ENCODE measurements around the gene MED15. TPM values are rescaled to one million over a fixed set of nuclear protein-coding genes. Genes with fewer than 3 reads are reported as not detected.

Gene MED15
- total and polyA plus RNA-seq, 12 donors: 33.8 to 66.8 (median 40.9) TPM

- TF ChIP-seq CTCF (IDR thresholded peaks at IDR 0.05): no peak
- intact Hi-C loops (cut with DNase I): no loop called here
- H3K9me3 ChIP-seq: no peaks in the 10 kb centered on the region
- H3K27ac ChIP-seq: peak overlapping the region in 2 of 10 donors; percentile 34 to 35
- no peaks in the 10 kb centered on the region for H3K27me3 ChIP-seq
- H3K36me3 ChIP-seq: peaks cover 0 to 61% (median 4%) of the 10 kb centered on the region in 9 donors
- 76 to 81% methylated on average over 4 of the region's 4 CpGs for WGBS, 2 donors
- peaks cover 18 to 84% (median 54%) of the 10 kb centered on the region in 9 donors for H3K4me1 ChIP-seq
- ATAC-seq: no peak
- H3K4me3 ChIP-seq: no peak overlapping the region
- no peak for DNase-seq
These were observed 18.9 kb downstream of the MED15 start for GRCh38 chr22:20526305-20526627.

- Histone ChIP-seq H3K9me3 (no peaks in the 10 kb centered on the region), H3K4me3 (no peak overlapping the region), H3K4me1 (peaks cover 22 to 87% (median 60%) of the 10 kb centered on the region in 9 donors), H3K27me3 (no peaks in the 10 kb centered on the region), H3K27ac (peak overlapping the region in 2 of 10 donors; percentile 34 to 35), H3K36me3 (peaks cover 0 to 63% (median 4%) of the 10 kb centered on the region in 9 donors)
- 63 to 72% methylated on average over 6 of the region's 6 CpGs for WGBS, 2 donors
- intact Hi-C loops (cut with DNase I): no loop called here
- no peak for ATAC-seq
- DNase-seq: no peak
- TF ChIP-seq CTCF (IDR thresholded peaks at IDR 0.05): no peak
These were observed 19.4 kb downstream of the MED15 start for GRCh38 chr22:20526628-20527355.

- 96 to 99% methylated on average over 7 of the region's 7 CpGs for WGBS, 2 donors
- Histone ChIP-seq H3K27ac (no peak overlapping the region), H3K4me1 (peaks cover 37 to 87% (median 64%) of the 10 kb centered on the region in 9 donors), H3K9me3 (no peaks in the 10 kb centered on the region), H3K36me3 (peaks cover 0 to 54% (median 4%) of the 10 kb centered on the region in 9 donors), H3K27me3 (no peaks in the 10 kb centered on the region), H3K4me3 (no peak overlapping the region)
- DNase-seq: no peak
- ATAC-seq: no peak
- TF ChIP-seq CTCF (IDR thresholded peaks at IDR 0.05): no peak
- intact Hi-C loops (cut with DNase I): no loop called here
These were observed 21.1 kb downstream of the MED15 start for GRCh38 chr22:20528405-20528978.

- Histone ChIP-seq H3K4me1 (peaks cover 42 to 88% (median 71%) of the 10 kb centered on the region in 9 donors), H3K4me3 (no peak overlapping the region), H3K27ac (peak overlapping the region in 9 of 10 donors; percentile 44 to 82 (median 73)), H3K9me3 (no peaks in the 10 kb centered on the region), H3K36me3 (peaks cover 0 to 72% (median 4%) of the 10 kb centered on the region in 9 donors), H3K27me3 (no peaks in the 10 kb centered on the region)
- intact Hi-C loops (cut with DNase I): no loop called here
- TF ChIP-seq CTCF (IDR thresholded peaks at IDR 0.05): no peak
- ATAC-seq: peak; percentile 6 to 39 (median 21)
- DNase-seq: no peak
- WGBS, 2 donors: 60 to 70% methylated on average over 15 of the region's 15 CpGs
These were observed 23.2 kb downstream of the MED15 start for GRCh38 chr22:20530368-20531153.
